GM23248 (cell line): Measurements from ENCODE around the gene CIDEC.

Experiments
- EZH2 ChIP-seq: fragments of 200-600 bp; sonication (generic); IDR thresholded peaks from 2 replicates; pipeline ENCODE4 v1.6.1; 2018; ENCODE audit warnings: antibody characterized with exemption, mild to moderate bottlenecking; ENCODE audit not compliant: insufficient read depth, poor library complexity, severe bottlenecking
- EZH2phosphoT487 ChIP-seq: fragments of 200-600 bp; sonication (generic); IDR thresholded peaks from 2 replicates; pipeline ENCODE4 v1.6.1; 2018; ENCODE audit warnings: antibody characterized with exemption, moderate library complexity, mild to moderate bottlenecking, low read depth; ENCODE audit not compliant: insufficient read depth

GRCh38 chr3:9890249-9891071 is 10.4 kb upstream of the CIDEC start, which contains the start of gene JAGN1:
- TF ChIP-seq EZH2 (no peak), EZH2phosphoT487 (no peak)
